Endothelial cell of umbilical vein (primary cell): ENCODE measurements around the gene CREG2. TPM values are rescaled to one million over a fixed set of nuclear protein-coding genes. Genes with fewer than 3 reads are reported as not detected.

Source experiments
- BruUV-seq: library from RNA; stranded (reverse); fragments of 400-500 nt; replicated peaks from 2 replicates; lab custom pipeline; 2021; lab: Mats Ljungman, UMichigan
- CTCF ChIA-PET: fragments of 300-600, 350-600 bp; sonication (Branson Sonifier 250); formaldehyde crosslinking; loops from one replicate; lab custom pipeline; 2021; ENCODE audit warnings: antibody characterized with exemption, inconsistent platforms; lab: Charles Lee
- POLR2A ChIA-PET: fragments of 300-600, 350-600 bp; sonication (Branson Sonifier 250); formaldehyde crosslinking; loops from one replicate; lab custom pipeline; 2021; ENCODE audit warnings: antibody characterized with exemption, inconsistent platforms; lab: Charles Lee
- DNase-seq: peaks from one replicate; pipeline ENCODE4 v3.0.0-alpha.2; 2011; ENCODE audit warnings: low read depth, low spot score
- FAIRE-seq: peaks from 2 replicates; lab custom pipeline; 2011; peaks lifted over from hg19 to GRCh38; lab: Jason Lieb, UNC
- H2AFZ ChIP-seq: 2 replicates; pipeline ENCODE4 v1.6.0; 2012; ENCODE audit warnings: low read depth, low read length, control low read depth, inconsistent platforms
- H3K27ac ChIP-seq: 2 replicates; pipeline ENCODE4 v1.5.1; 2011; ENCODE audit warnings: low read depth, mild to moderate bottlenecking, control low read depth, low read length, moderate library complexity; ENCODE audit not compliant: insufficient read depth
- H3K27me3 ChIP-seq, 2 experiments: 2 replicates each; pipeline versions ENCODE4 v1.6.0 to v1.6.1; 2011; ENCODE audit warnings: low read length in 2 of 2, mixed read lengths in 1 of 2; ENCODE audit not compliant: control insufficient read depth in 2 of 2, insufficient read depth in 2 of 2
- H3K36me3 ChIP-seq, 2 experiments: 2 replicates in 1 of 2; 3 replicates in 1 of 2; pipeline ENCODE4 v1.5.1; 2011; ENCODE audit warnings: low read length in 2 of 2, mild to moderate bottlenecking in 1 of 2, moderate library complexity in 1 of 2; ENCODE audit not compliant: control insufficient read depth in 2 of 2, insufficient read depth in 2 of 2; ENCODE audit errors: extremely low read depth in 1 of 2
- H3K4me1 ChIP-seq: 3 replicates; pipeline ENCODE4 v1.5.1; 2011; ENCODE audit warnings: mild to moderate bottlenecking, low read length; ENCODE audit not compliant: control insufficient read depth, insufficient read depth; ENCODE audit errors: extremely low read depth
- H3K4me2 ChIP-seq: 2 replicates; pipeline ENCODE4 v1.6.1; 2011; ENCODE audit warnings: low read length, control low read depth, mixed read lengths; ENCODE audit not compliant: insufficient read depth
- H3K4me3 ChIP-seq, 3 experiments: fragments of 200-600 bp in 1 of 3; sonication (generic), shearing (Covaris generic) in 1 of 3; replicated peaks in 1 of 3; 2 replicates each; pipeline ENCODE4 v1.5.1; 2011 to 2016; ENCODE audit warnings: control low read depth in 3 of 3, low read length in 3 of 3, mild to moderate bottlenecking in 2 of 3, inconsistent platforms in 1 of 3, low read depth in 1 of 3, moderate library complexity in 1 of 3; ENCODE audit not compliant: insufficient read depth in 1 of 3
- H3K79me2 ChIP-seq: 2 replicates; pipeline ENCODE4 v1.6.0; 2012; ENCODE audit warnings: low read length, inconsistent platforms; ENCODE audit not compliant: control insufficient read depth, insufficient read depth
- H3K9ac ChIP-seq: replicated peaks from 2 replicates; pipeline ENCODE3; 2011; ENCODE audit warnings: low read length, control low read depth; ENCODE audit not compliant: insufficient read depth; ENCODE audit errors: extremely low read depth
- H3K9me1 ChIP-seq: replicated peaks from 3 replicates; pipeline ENCODE4 v1.6.0; 2011; ENCODE audit warnings: mild to moderate bottlenecking, low read length; ENCODE audit not compliant: control insufficient read depth, insufficient read depth; ENCODE audit errors: extremely low read depth
- H3K9me3 ChIP-seq: replicated peaks from 2 replicates; pipeline ENCODE4 v1.5.1; 2012; ENCODE audit warnings: low read length, inconsistent platforms; ENCODE audit not compliant: control insufficient read depth, insufficient read depth
- H4K20me1 ChIP-seq: replicated peaks from 2 replicates; pipeline ENCODE3; 2011; ENCODE audit warnings: mild to moderate bottlenecking, low read length; ENCODE audit not compliant: control insufficient read depth, insufficient read depth; ENCODE audit errors: extremely low read depth
- EZH2 ChIP-seq: IDR thresholded peaks from 2 replicates; pipeline ENCODE4 v1.6.1; 2012; ENCODE audit warnings: borderline replicate concordance, low read depth, mild to moderate bottlenecking, moderate library complexity, low read length, inconsistent platforms; ENCODE audit not compliant: severe bottlenecking
- FOS ChIP-seq: IDR thresholded peaks from 2 replicates; pipeline ENCODE4 v1.6.1; 2011; ENCODE audit warnings: mild to moderate bottlenecking, low read length, moderate library complexity, borderline replicate concordance; ENCODE audit not compliant: insufficient read depth
- GATA2 ChIP-seq: IDR thresholded peaks from 2 replicates; pipeline ENCODE4 v1.7.0; 2011; ENCODE audit warnings: low read depth, mild to moderate bottlenecking, moderate library complexity, mixed read lengths, low read length; ENCODE audit not compliant: insufficient read length, insufficient read depth
- JUN ChIP-seq: IDR thresholded peaks from 2 replicates; pipeline ENCODE4 v1.6.1; 2011; ENCODE audit warnings: borderline replicate concordance, low read depth; ENCODE audit not compliant: insufficient read length, insufficient read depth
- MYC ChIP-seq: IDR thresholded peaks from one replicate; pipeline ENCODE4 v1.6.1; 2011; ENCODE audit warnings: mild to moderate bottlenecking, low read depth, low read length
- POLR2A ChIP-seq: IDR thresholded peaks from 2 replicates; pipeline ENCODE4 v1.6.1; 2012; ENCODE audit warnings: low read depth, mild to moderate bottlenecking, control low read depth, low read length
- POLR2AphosphoS5 ChIP-seq: IDR thresholded peaks from 2 replicates; pipeline ENCODE4 v1.6.1; 2012; ENCODE audit warnings: low read depth, mild to moderate bottlenecking, control low read depth, low read length, moderate library complexity; ENCODE audit not compliant: insufficient read depth
- dilution Hi-C: fragments of 300-500 bp; cut with MboI; formaldehyde crosslinking; loops from one replicate; pipeline ENCODE4 v1.15.0; 2019; ENCODE audit warnings: low sequenced_read_pairs; ENCODE audit not compliant: extremely low pct_ligation_motif_present
- intact Hi-C: fragments of 100-400 bp; cut with micrococcal nuclease; formaldehyde crosslinking; loops from one replicate; pipeline ENCODE4 v1.10.0; 2022
- polyA plus RNA-seq, 4 experiments: library from polyadenylated mRNA; depleted of rRNA in 3 of 4; stranded (reverse) in 3 of 4; unstranded in 1 of 4; fragments of >200 nt; gene quantifications; 2 replicates each; pipeline versions ENCODE4 v1.2.1 to v1.2.3, GENCODE V29; 2011 to 2012; ENCODE audit warnings: missing spikeins in 1 of 4
- total RNA-seq: library from RNA; stranded (reverse); gene quantifications from 2 replicates; pipeline ENCODE4 v1.2.3, GENCODE V29; 2021
- TF ChIP-seq, protein P1 (sequence below): IDR thresholded peaks from 2 replicates; pipeline ENCODE4 v1.6.1; 2011; ENCODE audit not compliant: insufficient read depth, insufficient read length
- TF ChIP-seq, protein P2 (sequence below), 2 donors: IDR thresholded peaks; 1 replicate in 1 of 2; 2 replicates in 1 of 2; pipeline ENCODE4 v1.5.1; 2011; ENCODE audit warnings: low read length in 2 of 2, mild to moderate bottlenecking in 2 of 2, moderate library complexity in 2 of 2, control low read depth in 1 of 2, inconsistent platforms in 1 of 2, low read depth in 1 of 2; ENCODE audit not compliant: insufficient read depth in 1 of 2; ENCODE audit errors: extremely low read depth in 1 of 2

Gene CREG2
- total and polyA plus RNA-seq, 2 donors (not counting 3 experiments of a cell fraction or from before 2014, with no cell fraction given), result 0.48 to 2.0 TPM

DNA sequence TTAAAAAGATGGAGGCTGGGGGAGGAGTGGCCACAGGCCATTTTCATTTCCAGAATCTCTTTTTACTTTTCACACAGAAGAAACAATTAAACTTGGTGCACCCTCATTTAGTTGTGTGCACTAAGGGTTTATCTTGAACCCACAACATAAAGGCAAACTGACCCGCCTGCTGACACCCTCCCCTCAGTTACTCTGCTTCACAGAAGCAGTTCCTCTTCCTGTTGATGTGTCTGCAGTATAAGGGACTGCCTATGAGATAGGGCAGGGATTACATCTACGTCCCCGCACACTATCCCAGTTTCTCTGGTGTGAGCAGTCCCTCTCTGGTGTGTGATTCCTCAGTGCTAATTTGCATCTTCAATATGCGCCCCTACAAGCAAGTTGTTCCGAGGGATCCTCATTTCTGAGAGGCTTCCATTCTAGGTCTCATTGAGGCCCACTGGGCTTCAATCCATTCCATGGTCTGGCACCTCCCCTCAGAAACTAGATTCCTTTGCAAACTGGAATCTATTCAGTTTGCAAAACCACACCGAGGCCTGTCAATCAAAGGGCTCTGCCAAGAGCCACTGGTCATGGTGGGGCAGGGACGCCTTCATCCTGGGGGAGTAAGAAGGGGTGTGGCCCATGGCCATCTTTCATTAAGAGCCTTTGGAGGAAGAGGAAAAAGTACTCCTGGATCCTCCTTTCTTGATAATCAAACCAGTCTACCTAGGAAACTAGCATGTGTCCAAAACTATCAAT is 12.3 kb downstream of the CREG2 start:
- no peak overlapping the region for H3K9ac ChIP-seq

More for the DNA sequence above, 12.3 kb downstream of the CREG2 start:
- no peak overlapping the region for H3K4me3 ChIP-seq
- no peak overlapping the region for H3K4me2 ChIP-seq
- H3K27me3 ChIP-seq, result peaks cover 0 to 2% of the 10 kb centered on the region in 2 experiments
- TF ChIP-seq EZH2 (no peak), POLR2A (no peak), FOS (no peak), GATA2 (no peak), JUN (no peak), POLR2AphosphoS5 (no peak), MYC (no peak)
- TF ChIP-seq, protein P1, sequence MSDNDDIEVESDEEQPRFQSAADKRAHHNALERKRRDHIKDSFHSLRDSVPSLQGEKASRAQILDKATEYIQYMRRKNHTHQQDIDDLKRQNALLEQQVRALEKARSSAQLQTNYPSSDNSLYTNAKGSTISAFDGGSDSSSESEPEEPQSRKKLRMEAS, result no peak
- TF ChIP-seq, protein P2, sequence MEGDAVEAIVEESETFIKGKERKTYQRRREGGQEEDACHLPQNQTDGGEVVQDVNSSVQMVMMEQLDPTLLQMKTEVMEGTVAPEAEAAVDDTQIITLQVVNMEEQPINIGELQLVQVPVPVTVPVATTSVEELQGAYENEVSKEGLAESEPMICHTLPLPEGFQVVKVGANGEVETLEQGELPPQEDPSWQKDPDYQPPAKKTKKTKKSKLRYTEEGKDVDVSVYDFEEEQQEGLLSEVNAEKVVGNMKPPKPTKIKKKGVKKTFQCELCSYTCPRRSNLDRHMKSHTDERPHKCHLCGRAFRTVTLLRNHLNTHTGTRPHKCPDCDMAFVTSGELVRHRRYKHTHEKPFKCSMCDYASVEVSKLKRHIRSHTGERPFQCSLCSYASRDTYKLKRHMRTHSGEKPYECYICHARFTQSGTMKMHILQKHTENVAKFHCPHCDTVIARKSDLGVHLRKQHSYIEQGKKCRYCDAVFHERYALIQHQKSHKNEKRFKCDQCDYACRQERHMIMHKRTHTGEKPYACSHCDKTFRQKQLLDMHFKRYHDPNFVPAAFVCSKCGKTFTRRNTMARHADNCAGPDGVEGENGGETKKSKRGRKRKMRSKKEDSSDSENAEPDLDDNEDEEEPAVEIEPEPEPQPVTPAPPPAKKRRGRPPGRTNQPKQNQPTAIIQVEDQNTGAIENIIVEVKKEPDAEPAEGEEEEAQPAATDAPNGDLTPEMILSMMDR (IDR thresholded peaks at IDR 0.05; ENCODE audit: extremely low read depth in 1 of 2, insufficient read depth in 1 of 2, low read depth in 1 of 2, low read length in 2 of 2), result no peak
- ChIA-PET CTCF (interaction anchor here (1.9 kb wide), 1 partner anchor 12 kb away, joined by 9 read pairs; the partner anchor contains the start of gene CREG2), POLR2A (no interaction called here)
- H3K4me1 ChIP-seq, result no peaks in the 10 kb centered on the region
- H4K20me1 ChIP-seq, result no peaks in the 10 kb centered on the region
- FAIRE-seq, result no peak
- H3K27ac ChIP-seq, result no peak overlapping the region
- no peaks in the 10 kb centered on the region for H3K9me1 ChIP-seq
- intact Hi-C loops, result no loop called here
- no peaks in the 10 kb centered on the region for H3K9me3 ChIP-seq
- dilution Hi-C loops, result no loop called here
- H2AFZ ChIP-seq, result no peak overlapping the region
- BruUV-seq, result no TSS peak
- no peak for DNase-seq
- no peaks in the 10 kb centered on the region for H3K79me2 ChIP-seq
- H3K36me3 ChIP-seq, result no peaks in the 10 kb centered on the region
